Bone marrow (tissue), 2 donors: Measurements from ENCODE around the gene TMPRSS11F.
"Not testable (repeated sequence)": the region's sequence is repeated elsewhere in the genome, so short reads cannot be mapped to it uniquely, and the experiment has no call there.

ENCODE experiments used
- DNase-seq, 2 donors: peaks; one replicate each; lab custom pipeline; 2025; lab: John Stamatoyannopoulos, UW

The TMPRSS11F gene

DNA sequence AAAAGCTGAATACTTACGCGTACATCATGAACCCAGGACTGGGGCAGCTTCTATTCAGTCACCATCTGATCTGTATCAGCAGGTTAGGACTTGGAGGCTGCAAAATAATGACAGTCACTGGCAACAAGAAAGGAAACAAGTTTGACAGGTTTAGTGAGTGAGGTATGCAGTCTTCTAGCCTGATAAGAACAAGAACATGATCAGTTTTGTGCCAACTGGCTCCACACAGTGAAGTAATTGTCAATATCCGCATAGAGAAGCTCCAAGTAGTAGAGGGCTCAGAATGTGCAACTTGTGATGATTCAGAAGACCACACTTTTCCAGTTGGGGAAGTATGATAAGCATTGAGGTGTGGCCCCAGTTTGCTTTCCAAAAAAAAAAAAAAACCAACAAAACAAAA lies at the start of gene TMPRSS11F:
Gene TMPRSS11F (minus strand): TSS at position 77 of the 400 bp plus-strand sequence. CDS start 49 bp downstream, at position 28.
- no peak for DNase-seq

DNA sequence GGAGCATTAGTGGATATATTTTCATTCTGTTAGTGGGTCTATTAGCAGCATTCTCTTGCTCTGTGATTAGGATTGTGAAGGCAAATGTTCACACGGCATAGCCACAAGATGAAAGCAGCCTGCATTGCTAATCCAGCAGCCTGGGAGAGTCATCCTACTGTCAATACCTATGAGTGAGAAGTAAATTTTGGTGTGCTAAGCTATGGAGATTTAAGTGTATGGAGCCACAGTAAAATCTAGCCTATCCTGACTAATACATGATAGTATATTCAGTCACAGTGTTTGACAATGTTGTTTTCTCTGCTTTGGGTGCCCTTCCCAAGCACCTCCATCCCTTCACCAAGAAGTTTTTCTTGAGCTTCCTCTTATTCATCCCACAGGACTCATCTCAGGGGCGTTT lies 47.2 kb upstream of the TMPRSS11F start:
- no peak for DNase-seq

DNA sequence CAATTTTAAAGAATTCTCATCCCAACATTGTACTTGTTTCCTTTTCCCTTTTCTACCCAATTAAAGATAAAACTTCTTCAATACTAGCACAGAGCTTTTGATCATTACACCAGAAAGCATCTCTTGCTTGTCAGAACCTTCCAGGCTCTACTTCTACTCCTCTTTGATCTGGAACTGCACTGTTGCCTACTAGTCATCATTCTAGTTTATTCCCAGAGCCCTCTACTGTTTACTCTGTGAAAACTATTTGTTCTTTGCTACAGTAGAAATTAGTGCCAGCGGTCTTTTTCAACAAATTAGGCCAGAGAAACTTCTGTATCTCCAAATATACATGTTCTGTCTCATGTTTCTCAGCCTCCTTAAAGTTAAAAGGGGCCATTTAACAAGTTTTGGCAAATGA lies 46.8 kb upstream of the TMPRSS11F start:
- DNase-seq: peak in 1 of 2 donors; percentile 17

DNA sequence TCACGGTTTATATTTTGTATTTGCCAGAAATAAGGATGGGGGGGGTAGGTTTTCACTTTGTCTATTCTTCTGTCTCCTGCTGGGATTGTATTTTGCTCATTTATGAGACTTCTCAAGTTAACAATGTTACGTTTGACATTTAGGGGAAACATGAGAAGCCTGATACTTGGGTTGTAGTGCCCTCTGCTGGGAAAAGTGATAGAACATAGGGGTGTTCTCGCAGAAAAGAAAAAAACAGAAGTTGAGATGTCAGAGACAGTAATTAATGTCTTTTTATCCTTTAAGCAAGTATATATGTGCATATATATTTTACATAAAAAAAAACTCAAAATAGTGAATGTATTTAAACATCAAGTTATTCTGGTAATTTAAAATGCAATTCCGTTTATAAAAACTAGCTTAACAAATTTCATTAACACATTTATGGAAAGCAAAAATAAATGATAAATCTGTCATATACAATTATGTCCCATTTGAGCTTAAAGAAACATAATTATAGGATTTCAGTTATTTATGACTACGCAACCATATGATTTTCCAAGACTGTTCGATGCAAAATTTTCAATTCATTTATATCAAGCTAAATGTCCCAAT lies 46.0 kb upstream of the TMPRSS11F start:
- peak in 1 of 2 donors; percentile 64 for DNase-seq

DNA sequence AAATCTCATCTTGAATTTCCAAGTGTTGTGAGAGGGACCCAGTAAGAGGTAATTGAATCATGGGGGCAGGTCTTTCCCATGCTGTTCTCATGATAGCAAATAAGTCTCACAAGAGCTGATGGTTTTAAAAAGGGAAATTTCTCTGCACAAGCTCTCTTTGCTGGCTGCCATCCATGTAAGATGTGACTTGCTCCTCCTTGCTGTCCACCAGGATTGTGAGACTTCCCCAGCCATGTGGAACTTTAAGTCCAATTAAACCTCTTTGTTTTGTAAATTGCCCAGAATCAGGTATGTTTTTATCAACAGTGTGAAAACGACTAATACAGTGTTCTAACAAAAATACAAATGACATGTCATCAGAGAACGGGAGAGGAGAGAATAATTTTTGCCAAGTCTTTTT lies 44.7 kb upstream of the TMPRSS11F start:
- DNase-seq: not testable (repeated sequence)

DNA sequence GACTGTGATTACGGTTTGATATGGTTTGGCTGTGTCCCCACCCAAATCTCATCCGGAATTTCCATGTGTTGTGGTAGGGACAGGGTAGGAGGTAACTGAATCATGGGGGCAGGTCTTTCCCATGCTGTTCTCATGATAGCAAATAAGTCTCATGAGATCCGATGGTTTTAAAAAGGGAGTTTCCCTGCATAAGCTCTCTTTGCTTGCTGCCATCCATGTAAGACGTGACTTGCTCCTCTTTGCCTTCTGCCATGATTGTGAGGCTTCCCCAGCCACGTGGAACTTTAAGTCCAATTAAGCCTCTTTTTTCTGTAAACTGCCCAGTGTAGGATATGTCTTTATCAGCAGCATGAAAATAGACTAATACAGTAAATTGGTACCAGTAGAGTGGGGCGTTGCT lies 42.5 kb upstream of the TMPRSS11F start:
- DNase-seq: not testable (repeated sequence)

DNA sequence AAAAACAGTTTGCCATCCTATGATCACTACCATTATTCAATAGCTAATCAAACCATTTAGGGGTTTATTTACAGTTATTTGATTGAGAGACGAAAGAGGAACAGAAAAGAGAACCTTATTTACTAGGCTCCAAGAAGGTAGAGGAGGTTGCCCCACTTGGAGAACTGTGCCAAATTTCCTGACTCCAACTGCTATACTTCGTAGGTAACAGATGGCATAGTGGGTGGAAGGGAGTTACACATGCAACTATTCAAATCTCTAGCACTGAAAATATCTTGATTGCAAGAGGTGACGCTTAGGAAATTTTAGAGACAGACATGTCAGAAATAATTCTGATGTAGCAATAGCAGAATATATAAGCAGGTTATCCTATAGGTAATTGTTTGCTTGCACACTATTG lies 38.0 kb upstream of the TMPRSS11F start:
- no peak for DNase-seq

DNA sequence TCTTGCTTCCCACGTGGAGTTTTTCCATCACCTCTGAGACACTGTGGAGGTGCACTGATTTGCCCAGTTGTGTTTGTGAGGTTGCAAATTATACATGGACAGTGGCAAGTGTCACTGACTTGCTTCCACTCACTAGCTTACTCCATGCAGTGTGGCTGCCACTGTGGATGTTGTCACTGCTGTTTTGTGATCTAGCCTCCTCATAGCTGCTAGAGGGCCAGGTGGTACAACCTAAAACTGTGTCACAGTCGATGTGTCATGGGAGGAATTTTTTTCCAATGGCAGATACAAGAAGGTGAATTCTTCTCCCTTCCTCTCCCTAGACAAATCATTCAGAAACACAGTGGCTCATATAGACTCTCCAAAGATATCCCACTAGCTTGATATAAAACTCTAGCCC lies 37.5 kb upstream of the TMPRSS11F start:
- no peak for DNase-seq

DNA sequence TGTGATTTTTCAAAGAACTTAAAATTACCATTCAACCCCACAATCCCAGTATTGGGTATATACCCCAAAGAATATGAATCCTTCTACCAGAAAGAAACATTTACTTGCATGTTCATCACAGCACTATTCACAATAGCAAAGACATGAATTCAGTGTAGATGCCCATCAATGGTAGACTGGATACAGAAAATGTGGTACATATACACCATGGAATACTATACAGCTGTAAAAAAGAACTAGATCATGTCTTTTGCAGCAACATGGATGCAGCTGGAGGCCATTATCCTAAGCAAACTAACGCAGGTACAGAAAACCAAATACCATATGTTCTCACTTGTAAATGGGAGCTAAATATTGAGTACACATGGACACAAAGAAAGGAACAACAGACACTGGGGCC lies 34.1 kb upstream of the TMPRSS11F start:
- no peak for DNase-seq

DNA sequence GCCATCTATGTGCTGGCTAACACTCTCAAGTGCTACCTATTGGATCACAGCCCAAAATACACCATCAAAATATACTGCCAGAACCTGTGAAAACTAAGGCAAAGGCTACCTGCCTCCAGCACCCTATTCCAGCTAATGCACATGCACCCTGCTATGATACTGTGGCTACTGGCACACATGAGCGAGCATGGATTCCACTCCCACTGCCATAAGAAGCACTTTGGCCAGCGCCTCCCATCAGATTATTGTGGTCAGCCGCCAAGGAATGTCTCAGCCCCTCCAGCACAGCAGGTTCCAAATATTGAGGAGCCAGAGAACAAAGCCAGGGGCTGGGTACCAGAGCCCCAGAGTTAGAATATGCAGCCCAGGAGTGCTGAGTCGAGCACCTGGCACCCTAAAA lies 32.5 kb upstream of the TMPRSS11F start:
- DNase-seq: no peak

DNA sequence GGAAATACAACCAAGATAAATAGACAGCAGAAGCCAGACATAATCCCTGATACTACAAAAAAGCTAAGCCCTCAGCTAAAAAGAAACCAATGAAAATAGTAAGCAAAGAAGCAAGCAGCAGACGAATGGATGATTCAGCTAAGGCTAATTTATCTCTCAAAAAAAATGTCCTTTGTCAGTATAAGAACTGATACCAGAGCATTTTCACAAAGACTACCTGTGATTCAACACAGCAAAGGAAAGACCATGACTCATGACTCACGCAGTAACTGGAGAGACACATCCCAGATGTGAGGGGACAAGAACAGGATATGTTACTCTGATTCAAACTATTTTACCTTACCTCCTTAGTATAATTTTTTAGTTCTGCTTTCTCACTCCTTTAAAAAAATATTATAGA lies 22.7 kb upstream of the TMPRSS11F start:
- no peak for DNase-seq

DNA sequence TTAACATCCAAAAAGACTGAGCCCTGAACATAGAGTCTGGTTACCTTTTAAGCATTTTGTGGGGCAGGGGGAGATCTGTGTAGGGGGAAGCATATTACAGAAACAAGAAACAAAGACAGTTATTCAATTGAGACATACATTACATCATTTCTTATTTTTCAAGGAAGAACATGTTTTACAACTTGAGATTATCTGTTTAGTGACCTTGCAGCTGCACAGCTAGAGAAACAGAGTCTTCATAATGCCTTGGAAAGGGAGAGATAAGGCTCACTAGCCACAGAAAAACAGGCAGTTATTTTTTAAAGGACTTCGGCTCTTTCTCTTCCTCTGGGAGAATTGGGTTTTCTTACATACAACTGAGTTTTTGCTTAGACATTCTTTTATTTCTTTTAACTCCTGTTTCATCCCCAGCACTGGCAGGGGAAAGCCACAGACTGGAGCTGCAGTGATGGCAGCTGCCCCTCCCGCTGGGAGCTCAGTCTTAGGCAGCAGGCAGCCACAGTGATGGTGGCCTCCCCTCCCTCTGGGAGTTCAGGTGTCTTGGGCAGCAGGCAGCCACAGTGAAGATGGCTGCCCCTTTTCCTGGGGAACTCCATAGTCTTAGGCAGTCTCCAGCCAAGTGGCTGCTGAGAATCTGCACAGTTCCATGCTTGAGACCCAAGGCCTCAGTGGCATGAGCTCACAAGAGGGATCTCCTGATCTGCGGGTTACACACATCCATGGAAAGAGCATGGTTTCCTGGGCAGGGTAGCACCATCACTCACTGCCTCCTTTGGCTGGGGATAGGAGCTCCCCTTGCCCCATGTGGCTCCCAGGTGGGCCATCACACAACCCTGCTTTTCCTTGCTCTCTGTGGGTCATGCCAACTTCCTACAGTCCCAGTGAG lies 19.4 kb upstream of the TMPRSS11F start:
- DNase-seq: no peak

DNA sequence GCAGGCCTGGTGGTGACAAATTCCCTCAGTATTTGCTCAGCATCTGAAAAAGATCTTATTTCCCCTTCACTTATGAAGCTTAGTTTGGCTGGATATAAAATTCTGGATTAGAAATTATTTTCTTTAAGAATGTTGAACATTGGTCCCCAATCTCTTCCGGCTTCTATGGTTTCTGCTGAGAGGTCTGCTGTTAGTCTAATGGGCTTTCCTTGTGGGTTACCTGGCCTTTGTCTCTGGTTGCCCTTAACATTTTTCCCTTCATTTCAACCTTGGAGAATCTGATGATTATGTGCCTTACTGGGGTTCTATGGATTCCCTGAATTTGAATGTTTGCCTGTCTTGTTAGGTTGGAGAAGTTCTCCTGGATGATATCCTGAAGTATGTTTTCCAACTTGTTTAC lies 17.4 kb upstream of the TMPRSS11F start:
- DNase-seq: no peak

DNA sequence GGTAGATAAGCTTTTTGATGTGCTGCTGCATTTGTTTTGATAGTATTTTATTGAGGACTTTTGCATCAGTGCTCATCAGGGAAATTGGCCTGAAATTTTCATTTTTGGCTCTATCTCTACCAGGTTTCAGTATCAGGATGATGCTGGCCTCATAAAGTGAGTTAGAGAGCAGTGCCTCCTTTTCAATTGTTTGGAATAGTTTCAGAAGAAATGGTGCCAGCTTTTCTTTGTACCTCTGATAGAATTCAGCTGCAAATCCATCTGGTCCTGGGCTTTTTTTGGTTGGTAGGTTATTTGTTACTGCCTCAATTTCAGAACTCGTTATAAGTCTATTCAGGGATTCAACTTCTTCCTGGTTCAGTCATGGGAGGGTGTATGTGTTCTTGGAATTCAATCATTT lies 15.6 kb upstream of the TMPRSS11F start:
- DNase-seq: no peak

DNA sequence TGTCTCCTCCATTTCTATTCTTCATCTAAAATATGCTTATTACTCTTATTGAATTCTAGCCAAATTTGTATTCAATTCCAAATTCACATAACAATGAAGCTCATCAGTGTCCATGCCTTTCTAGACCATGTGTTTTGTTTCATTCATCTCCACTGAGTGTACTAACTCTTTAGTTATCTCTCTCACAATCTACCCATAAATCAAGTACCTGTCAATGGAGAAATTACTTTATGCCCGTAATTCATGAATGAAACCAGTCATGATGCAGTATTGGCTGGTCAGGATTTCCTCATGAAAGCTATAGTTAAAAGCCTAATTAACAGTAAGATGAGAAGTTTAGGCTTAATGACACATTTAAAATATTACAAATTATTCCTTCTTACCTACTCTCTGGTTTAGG lies 12.2 kb upstream of the TMPRSS11F start:
- no peak for DNase-seq

DNA sequence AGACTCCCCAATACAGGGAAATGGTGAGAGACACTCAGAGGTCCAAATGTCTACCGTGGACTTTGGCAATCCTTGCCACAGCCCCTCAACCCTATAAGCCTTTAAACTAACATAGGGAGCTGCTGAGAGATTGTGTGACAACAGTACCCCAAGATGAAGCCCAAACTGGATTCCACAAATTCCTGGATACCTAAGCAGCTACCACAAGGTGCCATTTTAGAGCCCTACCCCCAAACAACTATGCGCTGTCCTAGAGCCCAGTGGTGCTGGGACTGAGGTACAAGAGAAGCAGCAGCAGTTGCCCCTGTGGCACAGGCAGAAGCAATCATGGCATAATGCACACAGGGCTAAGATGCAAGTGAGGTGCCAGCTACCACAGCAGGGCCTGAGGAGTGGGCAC lies 2.7 kb upstream of the TMPRSS11F start:
- no peak for DNase-seq

DNA sequence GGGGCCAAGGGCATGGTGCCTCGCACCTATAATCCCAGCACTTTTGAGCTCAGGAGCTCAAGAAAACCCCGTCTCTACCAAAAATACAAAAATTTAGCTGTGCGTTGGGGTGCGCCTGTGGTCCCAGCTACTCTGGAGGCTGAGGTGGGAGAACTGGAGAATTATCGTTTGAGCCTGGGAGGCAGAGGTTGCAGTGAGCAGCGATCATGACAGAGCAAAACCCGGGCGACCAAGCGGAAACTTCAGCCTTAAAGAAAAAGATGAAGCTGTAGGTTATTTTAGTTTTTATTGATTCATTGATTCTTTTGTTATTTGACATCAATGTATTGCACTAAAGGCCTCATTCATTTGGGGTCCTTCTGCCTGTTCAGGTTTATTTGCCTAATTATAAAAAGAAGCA lies 5.4 kb downstream of the TMPRSS11F start:
- no peak for DNase-seq

DNA sequence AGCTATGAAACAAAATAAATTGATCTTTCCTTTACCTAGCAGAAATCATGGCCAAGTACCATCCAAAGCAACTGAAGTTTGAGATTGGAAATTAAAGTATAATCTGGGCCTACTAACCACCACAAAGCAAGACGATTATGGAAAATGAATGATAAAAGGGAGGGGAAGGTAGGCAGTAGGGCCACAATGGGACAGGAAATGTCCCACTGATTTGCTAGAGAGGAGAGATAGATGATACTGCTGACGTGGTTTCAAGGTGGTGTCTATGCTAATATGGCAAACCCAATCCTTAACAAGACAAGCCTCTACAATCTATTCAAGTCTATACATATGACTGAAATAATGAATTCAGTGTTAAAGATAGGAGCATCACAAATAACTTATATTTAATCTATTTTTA lies 6.1 kb downstream of the TMPRSS11F start:
- no peak for DNase-seq

DNA sequence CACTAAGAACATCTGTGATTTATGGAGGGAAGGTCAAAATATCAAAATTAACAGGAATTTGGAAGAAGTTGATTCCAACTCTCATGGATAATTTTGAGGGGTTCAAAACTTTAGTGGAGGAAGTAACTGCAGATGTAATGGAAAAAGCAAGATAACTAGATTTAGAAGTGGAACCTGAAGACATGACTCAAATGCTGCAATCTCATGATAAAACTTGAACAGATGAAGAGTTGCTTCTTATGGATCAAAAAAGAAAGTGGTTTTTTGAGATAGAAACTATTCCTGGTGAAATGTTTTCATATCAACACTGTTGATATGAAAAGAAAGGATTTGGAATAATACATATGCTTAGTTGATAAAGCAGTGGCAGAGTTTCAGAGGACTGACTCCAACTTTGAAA lies 9.7 kb downstream of the TMPRSS11F start:
- DNase-seq: no peak

DNA sequence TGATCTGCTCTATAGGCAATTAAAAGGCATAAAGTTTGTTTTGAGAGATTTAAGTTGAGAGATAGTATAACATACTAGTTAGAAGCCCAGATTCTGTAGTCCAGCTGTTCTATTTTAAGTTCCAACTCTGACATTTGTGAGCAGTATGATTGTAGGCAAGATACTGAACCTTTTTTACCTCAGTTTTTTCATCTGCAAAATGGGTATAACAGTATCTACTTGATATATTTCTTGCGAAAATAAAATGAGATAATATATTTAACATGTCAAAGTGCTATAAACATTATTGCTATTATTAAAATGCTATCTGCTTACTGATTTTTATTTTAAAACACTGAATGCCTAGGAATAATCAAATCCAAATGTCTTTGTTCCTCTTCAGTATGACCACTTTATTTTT lies 19.2 kb downstream of the TMPRSS11F start:
- DNase-seq: no peak

DNA sequence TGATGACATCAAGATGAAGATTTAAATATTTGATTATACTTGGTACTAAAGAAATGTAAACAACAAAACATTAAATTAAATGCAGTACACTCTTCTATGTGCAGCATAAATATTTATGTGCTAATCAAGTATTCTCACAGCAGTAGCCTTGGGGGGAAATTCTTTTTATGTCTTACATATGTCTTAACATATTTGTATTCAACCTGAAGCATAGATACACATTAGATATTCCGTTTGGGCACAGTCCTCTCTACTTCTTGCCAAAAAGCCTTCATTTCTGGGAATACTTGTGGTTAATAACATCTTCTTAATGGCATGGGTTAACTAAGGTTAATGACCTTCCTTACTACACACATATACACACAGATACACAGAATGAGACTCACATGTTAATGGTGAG lies 19.8 kb downstream of the TMPRSS11F start:
- no peak for DNase-seq

DNA sequence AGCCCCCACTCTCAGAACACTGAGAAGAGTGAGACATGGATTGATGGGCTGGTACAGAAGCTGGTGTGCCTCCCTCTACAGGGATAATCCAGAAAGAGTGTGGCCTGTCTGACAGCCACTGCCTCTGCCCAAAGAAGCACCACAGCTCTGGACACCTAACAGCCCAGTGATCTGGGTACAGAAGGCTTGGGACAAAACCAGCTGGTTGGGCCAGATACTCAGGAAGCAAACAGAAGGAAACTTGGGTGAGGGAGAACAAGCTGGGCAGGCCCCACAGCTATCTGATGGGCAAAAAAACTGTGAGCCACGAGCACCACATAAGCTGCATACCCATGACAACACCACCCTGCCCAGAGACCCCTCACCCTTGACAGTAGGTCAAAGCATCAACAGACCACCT lies 46.9 kb downstream of the TMPRSS11F start:
- no peak for DNase-seq

DNA sequence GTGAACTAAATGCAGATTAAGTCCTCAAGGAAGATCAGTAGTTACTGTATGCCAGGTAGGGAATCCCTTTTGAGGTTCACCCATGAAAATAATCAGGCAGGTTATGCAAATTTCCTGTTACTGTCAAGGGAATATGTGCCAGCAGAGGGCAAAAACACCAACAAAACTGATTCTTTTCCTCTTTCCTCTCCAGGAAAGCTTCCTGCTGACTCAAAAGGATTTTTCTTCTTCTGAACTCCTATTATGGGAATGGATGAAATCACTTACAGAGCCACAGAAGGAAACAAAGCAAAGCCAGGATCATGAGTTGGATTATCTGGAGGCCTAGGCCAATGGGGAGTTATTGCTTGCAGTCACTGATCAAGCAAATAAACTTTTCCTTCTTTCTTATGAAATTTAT lies 49.7 kb downstream of the TMPRSS11F start:
- DNase-seq: no peak

DNA sequence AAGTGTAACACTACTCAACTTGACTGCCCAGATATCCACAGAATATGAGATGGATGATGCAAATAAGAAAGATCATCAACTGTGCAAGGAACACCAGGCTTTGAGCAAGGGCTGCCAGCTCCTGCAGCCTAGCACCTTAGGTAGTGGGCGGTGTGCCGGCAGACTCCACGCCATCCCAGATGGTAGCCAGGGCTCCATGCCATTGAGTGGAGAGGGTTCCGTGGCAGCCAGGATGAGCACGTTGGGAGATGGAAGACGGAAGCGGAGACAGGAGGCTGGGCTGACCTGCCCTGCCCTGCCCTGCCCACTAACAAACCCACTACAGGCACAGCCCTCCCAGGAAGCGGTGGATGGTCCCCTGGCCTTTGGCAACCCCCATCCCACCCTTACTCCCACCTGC lies 51.9 kb downstream of the TMPRSS11F start:
- DNase-seq: no peak
